WI38 (cell line): Measurements from ENCODE around the gene NFKB1.
"Not testable (repeated sequence)": the region's sequence is repeated elsewhere in the genome, so short reads cannot be mapped to it uniquely, and the experiment has no call there.

Experiments used
- H3K4me3 ChIP-seq: 2 replicates; pipeline ENCODE4 v1.5.1; 2011; ENCODE audit warnings: low read depth, mild to moderate bottlenecking, control low read depth, low read length
- TF ChIP-seq, protein P1 (sequence below): IDR thresholded peaks from 2 replicates; pipeline ENCODE4 v1.5.1; 2012; ENCODE audit warnings: low read depth, mild to moderate bottlenecking, control low read depth, low read length

The NFKB1 gene

DNA sequence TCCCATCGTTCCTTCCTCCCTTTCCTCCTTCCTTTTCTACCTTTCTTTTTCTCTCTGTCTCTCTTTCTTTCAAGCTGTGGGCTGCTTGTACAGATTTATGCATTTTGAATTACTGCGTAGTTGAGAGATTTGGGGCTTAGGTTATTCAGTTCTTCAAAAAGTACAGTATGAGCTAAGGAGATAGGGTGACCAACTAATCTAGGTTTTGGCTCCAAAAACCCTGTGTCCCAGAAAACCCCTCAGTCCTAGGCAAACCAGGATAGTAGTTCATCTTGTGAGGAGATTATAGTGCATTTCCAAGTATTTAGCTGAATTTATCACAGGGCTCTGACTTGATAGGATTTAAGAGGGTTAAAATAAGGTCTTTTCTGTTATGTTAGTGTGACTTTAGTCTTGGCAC is 64.5 kb downstream of the NFKB1 start:
- TF ChIP-seq, protein P1, sequence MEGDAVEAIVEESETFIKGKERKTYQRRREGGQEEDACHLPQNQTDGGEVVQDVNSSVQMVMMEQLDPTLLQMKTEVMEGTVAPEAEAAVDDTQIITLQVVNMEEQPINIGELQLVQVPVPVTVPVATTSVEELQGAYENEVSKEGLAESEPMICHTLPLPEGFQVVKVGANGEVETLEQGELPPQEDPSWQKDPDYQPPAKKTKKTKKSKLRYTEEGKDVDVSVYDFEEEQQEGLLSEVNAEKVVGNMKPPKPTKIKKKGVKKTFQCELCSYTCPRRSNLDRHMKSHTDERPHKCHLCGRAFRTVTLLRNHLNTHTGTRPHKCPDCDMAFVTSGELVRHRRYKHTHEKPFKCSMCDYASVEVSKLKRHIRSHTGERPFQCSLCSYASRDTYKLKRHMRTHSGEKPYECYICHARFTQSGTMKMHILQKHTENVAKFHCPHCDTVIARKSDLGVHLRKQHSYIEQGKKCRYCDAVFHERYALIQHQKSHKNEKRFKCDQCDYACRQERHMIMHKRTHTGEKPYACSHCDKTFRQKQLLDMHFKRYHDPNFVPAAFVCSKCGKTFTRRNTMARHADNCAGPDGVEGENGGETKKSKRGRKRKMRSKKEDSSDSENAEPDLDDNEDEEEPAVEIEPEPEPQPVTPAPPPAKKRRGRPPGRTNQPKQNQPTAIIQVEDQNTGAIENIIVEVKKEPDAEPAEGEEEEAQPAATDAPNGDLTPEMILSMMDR, result no peak

DNA sequence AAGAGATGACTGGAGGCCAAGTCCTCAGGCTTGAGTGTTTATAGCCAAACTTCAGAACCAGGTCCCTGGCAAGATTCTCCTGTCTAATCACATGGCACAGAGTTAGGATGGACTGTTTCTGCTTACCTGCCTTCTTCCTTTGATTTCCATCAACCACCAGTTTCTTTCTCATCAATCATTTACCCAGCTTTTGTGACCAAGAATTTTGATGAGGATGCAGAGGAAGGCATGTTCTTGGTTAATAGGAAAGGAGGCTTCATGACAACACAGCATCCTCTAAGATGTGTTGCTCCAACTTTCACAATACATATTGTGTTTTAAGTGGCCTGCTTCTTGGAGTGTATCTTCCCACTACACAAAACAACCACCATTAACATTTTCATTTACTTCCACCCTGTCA is 65.3 kb downstream of the NFKB1 start:
- no peak overlapping the region for H3K4me3 ChIP-seq
- TF ChIP-seq, protein P1, result no peak

More for the DNA sequence above, 64.5 kb downstream of the NFKB1 start:
- no peak overlapping the region for H3K4me3 ChIP-seq

DNA sequence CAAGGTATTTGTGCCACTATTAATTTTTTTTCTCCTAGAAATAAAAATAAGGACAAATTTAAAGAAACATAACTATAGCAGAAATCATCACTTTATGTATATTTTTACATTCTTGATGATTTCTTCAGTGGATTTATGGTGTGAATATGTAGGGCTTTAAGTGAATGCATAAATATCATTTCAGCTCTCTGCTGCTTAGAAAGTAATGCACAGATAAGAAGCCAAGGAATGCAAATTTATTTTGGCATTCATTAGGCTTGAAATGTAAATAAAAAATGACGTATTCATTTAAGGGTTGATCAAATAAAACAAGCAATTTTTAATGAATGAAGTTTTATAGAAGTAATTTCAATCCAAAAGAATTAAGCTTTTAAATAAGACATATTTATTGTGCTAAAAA is 66.3 kb downstream of the NFKB1 start:
- TF ChIP-seq, protein P1, result no peak
- no peak overlapping the region for H3K4me3 ChIP-seq

DNA sequence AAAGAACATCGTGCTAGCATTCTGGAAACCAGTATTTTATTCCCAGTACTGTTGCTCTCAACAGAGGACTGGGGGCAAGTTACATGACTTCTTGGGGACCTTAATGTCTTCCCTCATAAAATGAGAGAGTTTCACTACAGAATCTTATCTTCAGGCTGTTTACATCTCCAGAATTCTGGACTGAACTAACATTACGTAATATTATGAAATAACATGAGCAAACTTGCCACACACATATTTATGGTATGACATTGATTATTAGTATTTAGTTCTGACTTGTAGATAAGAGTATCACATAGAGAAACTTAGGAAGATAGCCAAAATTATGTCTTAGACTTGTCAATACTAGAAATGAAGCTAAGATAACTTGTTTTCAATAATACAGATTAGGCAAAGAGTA is 68.0 kb downstream of the NFKB1 start:
- TF ChIP-seq, protein P1, result no peak

DNA sequence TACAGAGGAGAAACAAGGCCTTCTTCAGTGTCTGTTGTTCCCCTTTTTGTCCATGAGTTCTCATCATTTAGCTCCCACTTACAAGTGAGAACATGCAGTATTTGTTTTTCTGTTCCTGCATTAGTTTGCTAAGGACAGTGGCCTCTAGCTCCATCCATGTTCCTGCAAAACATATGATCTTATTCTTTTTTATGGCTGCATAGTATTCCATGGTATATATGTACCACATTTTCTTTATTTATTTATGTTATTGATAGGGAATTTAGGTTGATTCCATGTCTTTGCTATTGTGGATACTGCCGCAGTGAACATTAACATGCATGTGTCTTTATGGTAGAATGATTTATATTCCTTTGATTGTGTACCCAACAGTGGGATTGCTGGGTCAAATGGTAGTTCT is 69.1 kb downstream of the NFKB1 start:
- not testable (repeated sequence) for H3K4me3 ChIP-seq

More for the DNA sequence above, 68.0 kb downstream of the NFKB1 start:
- H3K4me3 ChIP-seq, result no peak overlapping the region

DNA sequence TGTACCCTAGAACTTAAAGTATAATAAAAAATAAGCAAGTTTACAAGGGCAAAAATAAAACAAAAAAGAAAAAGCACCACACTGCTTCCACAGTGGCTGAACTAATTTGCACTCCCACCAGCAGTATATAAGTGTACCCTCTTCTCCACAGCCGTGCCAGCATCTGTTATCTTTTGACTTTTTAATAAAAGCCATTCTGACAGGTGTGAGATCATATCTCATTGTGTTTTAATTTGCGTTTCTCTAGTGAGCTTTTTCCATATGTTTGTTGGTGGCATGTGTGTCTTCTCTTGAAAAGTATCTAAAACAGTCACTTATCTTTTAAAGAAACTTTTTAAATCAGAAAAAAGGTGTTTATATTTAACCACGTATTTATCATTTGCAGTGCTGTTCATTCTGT is 71.3 kb downstream of the NFKB1 start:
- TF ChIP-seq, protein P1, result no peak
- H3K4me3 ChIP-seq, result no peak overlapping the region

DNA sequence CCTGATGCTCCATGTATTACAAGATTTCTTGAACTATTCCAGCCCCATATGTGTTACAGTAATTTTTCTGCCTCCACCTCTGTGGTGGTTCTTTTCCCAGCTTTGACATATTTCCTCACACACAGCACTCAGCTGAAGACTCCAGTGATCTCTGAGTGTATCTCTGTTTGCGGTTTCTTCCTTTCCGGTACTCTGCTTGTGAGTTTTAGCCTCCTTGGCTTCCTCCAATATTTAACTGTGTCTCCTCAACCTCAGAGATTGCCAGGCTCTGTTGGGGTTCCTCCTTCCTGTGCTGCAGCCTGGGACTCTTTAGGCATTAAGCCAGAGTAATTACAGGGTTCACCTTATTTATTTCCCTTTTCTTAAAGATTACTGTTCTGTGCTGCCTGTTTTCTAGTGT is 73.2 kb downstream of the NFKB1 start:
- H3K4me3 ChIP-seq, result no peak overlapping the region
- TF ChIP-seq, protein P1, result no peak

DNA sequence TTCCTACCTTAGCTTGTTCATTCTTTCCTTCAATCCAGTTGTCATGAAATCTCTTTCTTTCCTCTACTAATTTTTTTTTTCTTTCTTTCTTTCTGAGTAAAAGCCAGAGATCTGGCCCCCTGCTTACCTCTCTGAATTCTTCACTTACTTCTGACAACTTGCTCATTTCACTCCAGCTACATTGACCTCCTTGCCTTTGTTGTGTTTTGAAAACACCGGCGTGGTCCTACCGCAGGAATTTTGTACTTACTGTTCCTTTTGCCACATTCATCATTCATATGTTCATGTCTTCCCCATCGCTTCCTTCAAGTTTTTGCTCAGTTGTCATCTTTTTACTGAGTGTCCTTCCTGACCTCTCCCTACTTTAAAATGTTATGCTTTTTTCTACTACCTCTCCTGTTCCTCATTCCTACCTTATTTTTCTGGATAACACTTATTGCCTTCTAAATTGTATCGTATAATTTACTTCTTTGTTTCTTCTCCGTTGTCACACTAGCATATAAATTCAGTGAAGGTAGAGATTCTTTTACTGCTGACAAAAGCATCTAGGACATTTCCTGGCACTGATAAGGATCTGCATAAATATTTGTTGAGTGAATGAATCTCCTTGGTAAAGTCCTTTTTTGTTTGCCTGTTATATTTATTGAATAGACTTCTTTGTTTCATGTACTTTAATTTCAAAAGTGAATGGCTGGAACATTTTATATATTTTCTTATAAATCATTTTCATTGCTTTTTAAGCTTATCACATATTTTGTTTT is 74.4 kb downstream of the NFKB1 start:
- H3K4me3 ChIP-seq, result no peak overlapping the region
- TF ChIP-seq, protein P1, result no peak
